NCI-H2107 treated with DMSO at 0.1 percent for 48 hours (cell line): ENCODE measurements around the gene BAIAP3.

Experiments
- DNase-seq: peaks from one replicate; lab custom pipeline; 2025; ENCODE audit not compliant: unreplicated experiment; lab: John Stamatoyannopoulos, UW

The BAIAP3 gene

GRCh38 chr16:1332618-1333148, 762 bp upstream of the BAIAP3 start:
- no peak for DNase-seq

GRCh38 chr16:1333854-1334700, 632 bp downstream of the BAIAP3 start:
- DNase-seq = no peak

GRCh38 chr16:1334739-1335138, 1.3 kb downstream of the BAIAP3 start:
- no peak for DNase-seq

GRCh38 chr16:1335211-1335971, 1.9 kb downstream of the BAIAP3 start:
- no peak for DNase-seq

- DNase-seq = no peak
These were observed 2.6 kb downstream of the BAIAP3 start for GRCh38 chr16:1335996-1336395.

GRCh38 chr16:1336619-1337018, 3.2 kb downstream of the BAIAP3 start:
- DNase-seq = no peak

- DNase-seq = no peak
These were observed 4.0 kb downstream of the BAIAP3 start for GRCh38 chr16:1337486-1337885.

- DNase-seq = no peak
These were observed 4.8 kb downstream of the BAIAP3 start for GRCh38 chr16:1338119-1338730.

- DNase-seq = peak; percentile 18
These were observed 5.6 kb downstream of the BAIAP3 start for GRCh38 chr16:1338855-1339675.

- DNase-seq = no peak
These were observed 7.5 kb downstream of the BAIAP3 start for GRCh38 chr16:1340730-1341494.

- no peak for DNase-seq
These were observed 8.3 kb downstream of the BAIAP3 start for GRCh38 chr16:1341495-1342420.

- peak; percentile 99 for DNase-seq
These were observed 9.3 kb downstream of the BAIAP3 start for GRCh38 chr16:1342526-1343427.

GRCh38 chr16:1343428-1344242, 10.2 kb downstream of the BAIAP3 start:
- no peak for DNase-seq

GRCh38 chr16:1344499-1344898, 11.1 kb downstream of the BAIAP3 start:
- DNase-seq = no peak

- no peak for DNase-seq
These were observed 11.6 kb downstream of the BAIAP3 start for GRCh38 chr16:1345087-1345486.

GRCh38 chr16:1345651-1346421, 12.4 kb downstream of the BAIAP3 start:
- no peak for DNase-seq
